Measurements from ENCODE around the gene VIPR1. TPM values are rescaled to one million over a fixed set of nuclear protein-coding genes. Genes with fewer than 3 reads are reported as not detected.
A peak's percentile ranks its signal among the peaks of the same experiment; 100 is the strongest.

The VIPR1 gene
- total and polyA plus RNA-seq, 11 donors: 0.96 to 5.4 (median 2.4) TPM

DNA sequence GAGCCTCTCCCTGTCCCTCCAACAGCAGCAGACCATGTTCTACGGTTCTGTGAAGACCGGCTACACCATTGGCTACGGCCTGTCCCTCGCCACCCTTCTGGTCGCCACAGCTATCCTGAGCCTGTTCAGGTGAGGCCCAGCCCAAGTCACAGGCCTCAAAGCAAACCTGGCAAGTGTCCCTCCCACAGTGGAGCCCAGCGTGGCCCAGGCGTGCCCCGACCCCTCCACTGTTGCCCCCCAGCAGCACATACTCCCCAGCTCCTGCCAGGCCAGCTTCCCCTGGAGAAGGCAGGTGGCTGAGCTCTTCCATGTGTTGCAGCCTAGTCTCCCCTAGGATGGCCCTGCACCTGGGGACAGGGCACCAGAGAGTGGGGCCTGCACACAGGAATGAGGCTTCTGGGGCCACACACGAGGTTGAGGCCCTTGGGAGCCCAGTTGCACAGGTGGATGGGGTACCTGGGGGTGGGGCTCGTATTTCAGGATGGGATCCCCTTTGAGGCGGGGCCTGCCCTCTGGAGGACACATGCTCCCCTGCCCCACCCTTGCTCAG lies 25.0 kb downstream of the VIPR1 start:
- TF ChIP-seq CTCF (IDR thresholded peaks at IDR 0.05): no peak
- TF ChIP-seq POLR2A (IDR thresholded peaks at IDR 0.05): no peak

GRCh38 chr3:42529468-42529867 lies 27.0 kb downstream of the VIPR1 start:
- Histone ChIP-seq H3K27me3 (no peaks in the 10 kb centered on the region), H3K9me3 (no peaks in the 10 kb centered on the region), H3K27ac (peak overlapping the region in 1 of 12 donors; percentile 51), H3K36me3 (no peaks in the 10 kb centered on the region), H3K4me1 (peaks cover 0 to 49% (median 0%) of the 10 kb centered on the region in 12 donors), H3K4me3 (no peak overlapping the region)
- 68 to 73% (median 71%) methylated on average over 2 of the region's 2 CpGs for WGBS, 4 donors
- DNase-seq (no peak), ATAC-seq (peak in 3 of 4 donors; percentile 40 to 50 (median 41))
- intact Hi-C loops (cut with DNase I): no loop called here
- no peak for TF ChIP-seq POLR2A (IDR thresholded peaks at IDR 0.05)
- no peak for TF ChIP-seq CTCF (IDR thresholded peaks at IDR 0.05)

More for the DNA sequence above, 25.0 kb downstream of the VIPR1 start:
- 92 to 98% (median 97%) methylated on average over 8 to 11 of the region's 11 CpGs for WGBS, 4 donors
- Histone ChIP-seq H3K4me3 (no peak overlapping the region), H3K36me3 (no peaks in the 10 kb centered on the region), H3K27ac (no peak overlapping the region), H3K4me1 (peaks cover 0 to 49% (median 0%) of the 10 kb centered on the region in 12 donors), H3K9me3 (no peaks in the 10 kb centered on the region), H3K27me3 (no peaks in the 10 kb centered on the region)
- intact Hi-C loops (cut with DNase I): no loop called here
- ATAC-seq (no peak), DNase-seq (no peak)

- TF ChIP-seq CTCF (IDR thresholded peaks at IDR 0.05): no peak
- no peak for TF ChIP-seq POLR2A (IDR thresholded peaks at IDR 0.05)
These were observed 27.6 kb downstream of the VIPR1 start for GRCh38 chr3:42530073-42530472.

GRCh38 chr3:42531470-42531869 lies 29.0 kb downstream of the VIPR1 start:
- no peaks in the 10 kb centered on the region for H3K36me3 ChIP-seq
- no peak for ATAC-seq
- no peaks in the 10 kb centered on the region for H3K27me3 ChIP-seq
- intact Hi-C loops (cut with DNase I): loop anchor here in 1 of 10 donors (10.0 kb wide), 1 partner anchor 297 kb away; no protein-coding TSS in a partner anchor
- no peak overlapping the region for H3K27ac ChIP-seq
- H3K9me3 ChIP-seq: no peaks in the 10 kb centered on the region
- peaks cover 0 to 35% (median 0%) of the 10 kb centered on the region in 12 donors for H3K4me1 ChIP-seq
- DNase-seq: no peak
- H3K4me3 ChIP-seq: no peak overlapping the region
- 92 to 96% (median 92%) methylated on average over 6 of the region's 6 CpGs for WGBS, 4 donors
- TF ChIP-seq POLR2A (IDR thresholded peaks at IDR 0.05): no peak
- no peak for TF ChIP-seq CTCF (IDR thresholded peaks at IDR 0.05)

More at GRCh38 chr3:42530073-42530472, 27.6 kb downstream of the VIPR1 start:
- Histone ChIP-seq H3K27ac (peak overlapping the region in 1 of 12 donors; percentile 51), H3K36me3 (no peaks in the 10 kb centered on the region), H3K9me3 (no peaks in the 10 kb centered on the region), H3K4me1 (peaks cover 0 to 49% (median 0%) of the 10 kb centered on the region in 12 donors), H3K27me3 (no peaks in the 10 kb centered on the region), H3K4me3 (no peak overlapping the region)
- intact Hi-C loops (cut with DNase I): loop anchor here in 1 of 10 donors (10.0 kb wide), 1 partner anchor 295 kb away; no protein-coding TSS in a partner anchor
- no peak for ATAC-seq
- DNase-seq: no peak

Data from heart left ventricle (tissue), 16 donors.